22Rv1 (cell line): ENCODE results near the gene GNLY.

Source experiments
- H3K27ac ChIP-seq: fragments of 450-650 bp; 2 replicates; pipeline ENCODE4 v1.5.1; 2017
- CTCF ChIP-seq: fragments of 450-650 bp; IDR thresholded peaks from 2 replicates; pipeline ENCODE4 v1.5.1; 2017; ENCODE audit warnings: mild to moderate bottlenecking
- ZFX ChIP-seq: fragments of 450-650 bp; IDR thresholded peaks from 2 replicates; pipeline ENCODE4 v1.6.1; 2017; ENCODE audit warnings: antibody characterized with exemption, borderline replicate concordance

Gene GNLY

DNA sequence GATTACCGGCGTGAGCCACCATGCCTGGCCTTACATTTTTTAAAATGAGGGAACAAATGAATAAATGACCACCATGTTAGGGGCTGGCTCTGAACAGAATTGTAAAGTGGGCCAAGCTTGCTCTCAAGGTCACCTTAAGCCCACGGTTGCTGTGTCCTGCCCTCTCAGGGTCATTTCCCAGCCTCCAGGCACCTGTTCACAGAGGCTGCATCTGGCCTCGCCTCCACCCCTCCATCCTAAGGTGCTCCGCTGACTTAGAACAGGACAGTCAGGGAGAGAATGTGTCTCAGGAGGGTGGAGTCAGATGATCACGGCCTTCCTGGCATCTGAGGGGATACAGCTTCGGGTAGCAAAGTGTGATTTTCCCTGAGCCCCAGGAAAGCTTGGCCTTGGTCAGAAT, 33.4 kb upstream of the GNLY start:
- TF ChIP-seq ZFX (no peak), CTCF (no peak)

DNA sequence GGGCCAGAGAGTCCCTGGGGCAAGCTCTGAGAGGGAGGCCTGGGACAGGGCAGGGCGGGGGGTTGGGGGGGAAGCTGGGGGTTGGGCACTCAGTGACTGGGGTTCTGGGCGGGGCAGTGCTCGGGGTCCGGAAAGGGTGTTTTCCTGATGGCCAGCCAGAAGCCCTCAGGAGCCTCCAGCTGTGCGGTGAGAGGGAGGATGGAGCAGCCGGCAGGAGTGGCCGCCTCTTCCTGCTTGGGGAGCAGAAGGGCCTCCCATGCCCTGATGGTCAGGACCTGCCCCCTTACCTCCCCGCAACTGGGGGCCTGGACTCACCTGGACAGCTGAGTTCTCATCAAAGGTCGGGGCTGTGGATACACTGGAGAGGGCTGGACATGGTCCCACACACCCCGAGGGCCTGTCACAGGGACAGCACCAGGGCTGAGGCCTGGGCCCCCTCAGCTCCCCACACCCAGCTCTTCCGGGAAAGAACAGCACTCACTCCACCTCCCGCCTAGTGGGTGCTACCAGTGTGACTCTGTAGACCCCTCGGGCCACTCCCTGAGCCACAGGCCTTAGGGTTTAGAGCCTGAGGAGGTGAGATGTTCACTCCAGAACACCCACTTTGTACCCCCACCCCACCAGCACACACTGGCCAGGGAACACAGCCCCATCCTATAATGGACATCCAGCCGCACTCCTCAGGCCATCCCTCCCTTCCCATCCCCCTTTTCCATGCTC, 32.9 kb upstream of the GNLY start:
- TF ChIP-seq CTCF (no peak), ZFX (no peak)
- H3K27ac ChIP-seq, result no peak overlapping the region

More for the DNA sequence above, 33.4 kb upstream of the GNLY start:
- no peak overlapping the region for H3K27ac ChIP-seq

GRCh38 chr2:85662899-85663593, 31.1 kb upstream of the GNLY start:
- TF ChIP-seq ZFX (no peak), CTCF (no peak)
- no peak overlapping the region for H3K27ac ChIP-seq

DNA sequence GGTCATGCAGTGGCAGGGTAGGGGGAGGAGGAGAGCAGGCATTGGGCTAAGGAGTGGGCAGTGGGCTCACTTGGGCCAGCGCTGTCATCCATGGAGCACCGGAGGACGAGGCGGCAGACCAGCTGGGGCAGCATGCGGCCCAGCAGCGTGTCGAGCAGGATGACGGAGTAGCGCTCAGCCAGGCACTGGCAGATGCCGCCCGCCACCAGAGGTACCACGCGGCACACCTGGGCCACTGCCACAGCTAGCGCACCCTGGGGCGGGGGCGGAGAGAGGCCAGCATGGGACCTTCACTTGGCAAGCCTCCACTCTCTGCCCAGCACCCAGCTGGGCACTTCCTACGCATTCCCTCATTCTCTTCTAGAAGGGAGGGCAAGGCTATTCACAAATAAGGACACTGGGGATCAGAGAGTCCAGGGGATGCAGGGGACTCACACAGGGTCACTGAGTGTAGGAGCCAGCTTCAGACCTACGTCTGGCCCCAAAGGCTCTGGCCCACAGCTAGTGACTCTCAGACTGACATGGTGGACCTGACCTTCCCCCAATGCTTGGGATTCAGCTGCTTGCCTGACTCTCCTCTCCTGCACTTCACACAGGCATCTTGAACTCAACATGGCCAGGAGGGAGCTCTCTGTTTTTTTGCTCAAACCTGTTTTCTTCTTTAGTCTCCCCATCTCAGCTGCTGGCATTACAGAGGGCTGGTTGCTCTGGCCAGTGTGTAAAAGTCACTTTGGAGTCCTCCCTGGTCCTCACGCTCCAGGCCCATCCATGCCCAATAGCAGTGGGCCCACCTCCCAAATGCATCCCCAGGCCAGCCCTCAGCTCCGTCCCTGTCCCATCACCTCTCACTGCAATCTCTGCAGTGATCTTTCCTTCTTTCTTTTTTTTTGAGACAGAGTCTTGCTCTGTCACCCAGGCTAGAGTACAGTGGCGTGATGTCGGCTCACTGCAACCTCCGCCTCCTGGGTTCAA, 30.3 kb upstream of the GNLY start:
- TF ChIP-seq CTCF (no peak), ZFX (no peak)
- no peak overlapping the region for H3K27ac ChIP-seq

DNA sequence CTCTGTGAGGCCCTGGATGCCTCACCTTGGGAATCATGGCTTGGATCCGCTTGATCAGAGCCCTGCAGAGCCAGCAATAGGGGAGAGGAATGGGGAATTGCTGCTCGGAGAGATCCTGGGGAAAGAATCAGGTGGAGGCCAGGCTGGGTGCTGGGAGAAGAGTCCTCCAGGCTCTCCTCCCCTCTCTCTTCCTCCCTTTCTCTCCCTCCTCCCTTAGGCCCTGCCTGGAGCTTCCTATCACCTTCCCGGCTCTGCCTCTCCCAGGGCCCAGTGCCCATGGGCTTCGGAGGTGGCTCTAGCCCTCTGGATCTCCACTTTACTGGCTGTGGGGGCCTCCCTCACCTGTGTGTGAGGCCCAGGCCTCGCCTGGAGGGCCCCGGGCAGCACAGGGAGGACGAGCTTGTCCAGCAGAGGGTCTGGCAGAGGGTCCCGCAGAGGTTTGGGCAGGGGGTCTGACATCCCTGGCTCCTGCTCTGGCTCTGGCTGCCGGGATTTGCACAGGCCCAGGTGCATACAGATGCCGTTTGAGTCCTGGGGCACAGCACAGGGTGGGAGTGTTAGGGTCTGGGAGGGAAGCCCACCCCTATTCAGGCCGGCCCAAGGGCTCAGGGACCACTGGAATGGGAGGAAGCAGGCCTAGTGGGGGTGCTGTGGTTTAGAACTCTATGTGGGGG, 28.8 kb upstream of the GNLY start:
- no peak overlapping the region for H3K27ac ChIP-seq
- no peak for TF ChIP-seq ZFX
- TF ChIP-seq CTCF, result no peak

- no peak for TF ChIP-seq ZFX
- TF ChIP-seq CTCF, result no peak
- no peak overlapping the region for H3K27ac ChIP-seq
Measured at GRCh38 chr2:85666016-85666415, 28.1 kb upstream of the GNLY start.
